Measurements from ENCODE around the gene BRD7.

- TF ChIP-seq MAX (IDR thresholded peaks at IDR 0.05) (no peak), MAZ (IDR thresholded peaks at IDR 0.05; ENCODE audit: borderline replicate concordance, low read depth, low read length) (no peak), MAZ (CRISPR knock-in tag; IDR thresholded peaks at IDR 0.05; ENCODE audit: low read depth) (no peak), JARID2 (CRISPR knock-in tag; IDR thresholded peaks at IDR 0.05; ENCODE audit: insufficient replicate concordance) (no peak)
These were observed 39.3 kb upstream of the BRD7 start for GRCh38 chr16:50408001-50408561.

Measured in HepG2 (cell line).